HepG2 (cell line): ENCODE measurements around the gene ARSB. TPM values are rescaled to one million over a fixed set of nuclear protein-coding genes. Genes with fewer than 3 reads are reported as not detected.

Experiments used
- ATAC-seq: fragments of 200-7000 bp; cut with Tn5 transposase; 3 replicates; pipeline ENCODE4 v1.9.1; 2020; ENCODE audit warnings: mild to moderate bottlenecking, moderate library complexity
- BruUV-seq: library from RNA; stranded (reverse); fragments of 400-500 nt; replicated peaks from 2 replicates; lab custom pipeline; 2021; lab: Mats Ljungman, UMichigan
- CTCF ChIA-PET: fragments of 300-600 bp; formaldehyde crosslinking; extraction: SDS; loops from one replicate; lab custom pipeline; 2021; ENCODE audit warnings: low total read pairs, inconsistent platforms, low intra/inter-chr PET ratio; lab: Yijun Ruan, JAX
- POLR2A ChIA-PET: fragments of 350-600 bp; sonication (Branson Sonifier 250); formaldehyde crosslinking; loops from one replicate; lab custom pipeline; 2020; ENCODE audit warnings: antibody characterized with exemption, inconsistent platforms; lab: Yijun Ruan, JAX
- DNase-seq: peaks from one replicate; pipeline ENCODE4 v3.0.0-alpha.2; 2015; ENCODE audit warnings: low spot score
- FAIRE-seq: peaks from 3 replicates; lab custom pipeline; 2011; peaks lifted over from hg19 to GRCh38; lab: Jason Lieb, UNC
- H2AFZ ChIP-seq: one replicate; pipeline ENCODE4 v1.6.1; 2011; ENCODE audit warnings: low read length, inconsistent platforms
- H3K27ac ChIP-seq: fragments of 300-600 bp; 3 replicates; pipeline ENCODE4 v1.8.0; 2011; ENCODE audit warnings: mixed run types, mild to moderate bottlenecking, mixed read lengths, low read length, inconsistent platforms; ENCODE audit not compliant: insufficient read depth; ENCODE audit errors: extremely low read length
- H3K27me3 ChIP-seq, 2 experiments: fragments of 200-600 bp in 1 of 2; 2 replicates in 1 of 2; 3 replicates in 1 of 2; pipeline versions ENCODE4 v1.6.0 to v1.8.0; 2011; ENCODE audit warnings: low read length in 2 of 2, mild to moderate bottlenecking in 2 of 2, moderate library complexity in 2 of 2, inconsistent platforms in 1 of 2; ENCODE audit not compliant: insufficient read depth in 2 of 2, control insufficient read depth in 1 of 2
- H3K36me3 ChIP-seq, 2 experiments: fragments of 200-600 bp in 1 of 2; replicated peaks in 1 of 2; 2 replicates in 1 of 2; 3 replicates in 1 of 2; pipeline versions ENCODE4 v1.5.1 to v1.8.0; 2011; ENCODE audit warnings: low read length in 2 of 2, inconsistent platforms in 1 of 2; ENCODE audit not compliant: insufficient read depth in 2 of 2, control insufficient read depth in 1 of 2
- H3K4me1 ChIP-seq: 2 replicates; pipeline ENCODE4 v1.5.1; 2012; ENCODE audit warnings: low read length, inconsistent platforms; ENCODE audit not compliant: insufficient read depth
- H3K4me2 ChIP-seq: 2 replicates; pipeline ENCODE4 v1.6.0; 2011; ENCODE audit warnings: low read depth, low read length, inconsistent platforms
- H3K4me3 ChIP-seq, 3 experiments: fragments of 200-600 bp in 1 of 3; sonication (generic), shearing (Covaris generic) in 1 of 3; replicated peaks in 1 of 3; 2 replicates each; pipeline ENCODE4 v1.5.1; 2011 to 2016; ENCODE audit warnings: low read length in 3 of 3, inconsistent platforms in 2 of 3, low read depth in 2 of 3, mild to moderate bottlenecking in 2 of 3, control low read depth in 1 of 3, mixed read lengths in 1 of 3; ENCODE audit not compliant: insufficient read depth in 1 of 3
- H3K79me2 ChIP-seq: one replicate; pipeline ENCODE4 v1.6.1; 2011; ENCODE audit warnings: low read length, inconsistent platforms; ENCODE audit not compliant: insufficient read depth
- H3K9ac ChIP-seq: 2 replicates; pipeline ENCODE4 v1.6.0; 2011; ENCODE audit warnings: mild to moderate bottlenecking, low read depth, low read length, inconsistent platforms; ENCODE audit not compliant: insufficient read depth
- H3K9me3 ChIP-seq: 2 replicates; pipeline ENCODE4 v1.5.1; 2012; ENCODE audit warnings: mild to moderate bottlenecking, low read length
- H4K20me1 ChIP-seq: 2 replicates; pipeline ENCODE4 v1.6.0; 2011; ENCODE audit warnings: inconsistent platforms, mild to moderate bottlenecking, low read length, moderate library complexity; ENCODE audit not compliant: insufficient read depth
- CBFB ChIP-seq: sonication (generic); formaldehyde crosslinking; IDR thresholded peaks from 2 replicates; pipeline ENCODE4 v1.4.0; 2020; ENCODE audit warnings: missing genetic modification reagents
- DNMT1 ChIP-seq: sonication (generic); formaldehyde crosslinking; IDR thresholded peaks from 2 replicates; pipeline ENCODE4 v1.5.1; 2020; ENCODE audit warnings: mild to moderate bottlenecking, missing genetic modification reagents
- ELF3 ChIP-seq: IDR thresholded peaks from 2 replicates; pipeline ENCODE4 v1.6.1; 2016; ENCODE audit warnings: missing genetic modification reagents, missing compliant biosample characterization
- GFI1 ChIP-seq: sonication (generic); formaldehyde crosslinking; IDR thresholded peaks from 2 replicates; pipeline ENCODE4 v1.5.0; 2020; ENCODE audit warnings: missing genetic modification reagents, mild to moderate bottlenecking, borderline replicate concordance
- MIER3 ChIP-seq: IDR thresholded peaks from 2 replicates; pipeline ENCODE4 v1.6.1; 2016; ENCODE audit warnings: missing compliant biosample characterization, borderline replicate concordance
- MIXL1 ChIP-seq: IDR thresholded peaks from 2 replicates; pipeline ENCODE4 v1.6.1; 2016
- POLR2AphosphoS2 ChIP-seq: IDR thresholded peaks from 2 replicates; pipeline ENCODE4 v1.6.1; 2011; ENCODE audit warnings: low read depth, low read length, improper control_type of control experiment
- SIX4 ChIP-seq: sonication (generic); formaldehyde crosslinking; IDR thresholded peaks from 2 replicates; pipeline ENCODE4 v1.4.0; 2020; ENCODE audit warnings: missing genetic modification reagents
- SRSF1 ChIP-seq: fragments of 200-400 bp; formaldehyde crosslinking; optimal IDR thresholded peaks from 2 replicates; pipeline ENCODE3; 2017; ENCODE audit warnings: mild to moderate bottlenecking, low read depth, low read length, moderate library complexity
- ZBTB38 ChIP-seq: sonication (generic); formaldehyde crosslinking; IDR thresholded peaks from 2 replicates; pipeline ENCODE4 v1.5.1; 2020; ENCODE audit warnings: mild to moderate bottlenecking, missing genetic modification reagents
- ZNF430 ChIP-seq: sonication (generic); formaldehyde crosslinking; IDR thresholded peaks from 2 replicates; pipeline ENCODE4 v1.9.0; 2021; ENCODE audit warnings: mild to moderate bottlenecking, missing genetic modification reagents
- ZNF563 ChIP-seq: sonication (generic); formaldehyde crosslinking; IDR thresholded peaks from 2 replicates; pipeline ENCODE4 v1.8.0; 2022; ENCODE audit warnings: mild to moderate bottlenecking, moderate library complexity, missing genetic modification reagents
- ZNF577 ChIP-seq: sonication (generic); formaldehyde crosslinking; IDR thresholded peaks from 2 replicates; pipeline ENCODE4 v1.4.0; 2020; ENCODE audit warnings: mild to moderate bottlenecking, low read depth, missing genetic modification reagents, borderline replicate concordance
- WGBS: methylation state at CpG from one replicate; pipeline ENCODE4 v1.1.6; 2017; ENCODE audit warnings: low lambda C conversion rate; 5-methylcytosine and 5-hydroxymethylcytosine counted together
- in situ Hi-C: cut with HindIII; loops from 2 replicates; pipeline ENCODE4 v1.10.0; 2017; ENCODE audit warnings: low pct_unique_long_range_greater_than_20kb; ENCODE audit not compliant: extremely low pct_ligation_motif_present
- intact Hi-C: fragments of 100-400 bp; cut with micrococcal nuclease; formaldehyde crosslinking; loops from one replicate; pipeline ENCODE4 v1.10.0; 2022; ENCODE audit not compliant: unreplicated experiment
- polyA plus RNA-seq, 8 experiments: library from polyadenylated mRNA; depleted of rRNA in 3 of 8; stranded (reverse) in 7 of 8; unstranded in 1 of 8; fragments of >200 nt; fragmentation: Illumina TruSeq in 4 of 8; extraction: Trizol in 4 of 8; gene quantifications; 2 replicates each; pipeline versions ENCODE4 v1.2.1 to v1.2.3, GENCODE V29; 2011 to 2016; ENCODE audit warnings: low read depth in 4 of 8, missing spikeins in 1 of 8, mixed read lengths in 1 of 8; ENCODE audit not compliant: insufficient read depth in 1 of 8
- total RNA-seq, 5 experiments: library from RNA; depleted of rRNA; stranded (reverse); fragments of >200 nt; fragmentation: Illumina TruSeq; extraction: Trizol; gene quantifications; 2 replicates each; pipeline ENCODE4 v1.2.3, GENCODE V29; 2016; ENCODE audit warnings: low read depth in 1 of 5
- TF ChIP-seq, protein P1 (sequence below): sonication (generic); formaldehyde crosslinking; IDR thresholded peaks from 2 replicates; pipeline ENCODE4 v1.4.0; 2020; ENCODE audit warnings: mild to moderate bottlenecking, low read depth, missing genetic modification reagents

The ARSB gene
- total and polyA plus RNA-seq, 2 of the 13 experiments (the other 11 are each of a cell fraction or from before 2014, with no cell fraction given) = 52.6 to 66.4 TPM

DNA sequence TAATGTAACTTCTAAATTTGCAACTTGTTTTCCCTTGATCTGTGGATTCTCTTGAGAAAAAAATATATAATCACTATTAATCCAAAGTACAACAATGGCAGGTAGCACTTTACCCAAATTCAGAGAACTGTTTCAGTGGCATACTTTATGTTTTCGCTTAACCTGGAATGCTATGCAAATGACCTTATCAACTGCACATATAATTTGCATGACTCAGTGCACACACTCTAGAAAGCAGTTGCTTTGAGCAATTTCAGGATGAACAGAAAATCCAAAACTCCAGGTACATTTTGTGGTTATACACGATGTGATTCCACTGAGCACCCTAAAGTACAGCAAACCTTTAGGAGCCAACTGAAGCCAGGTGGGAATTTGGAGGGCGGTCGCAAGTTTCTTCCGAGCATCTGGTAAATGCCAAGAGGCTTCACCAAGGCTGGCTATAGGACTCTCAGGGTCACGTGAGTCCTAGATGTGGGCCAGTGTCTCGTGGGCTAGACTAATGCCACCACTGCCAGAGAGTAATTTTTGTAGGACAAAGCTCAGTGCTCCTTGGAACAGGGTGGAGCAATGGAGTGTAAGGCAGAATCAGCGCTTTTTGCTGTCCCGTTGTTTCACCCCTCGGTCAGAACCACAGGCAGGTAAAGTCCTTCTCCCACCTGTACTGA lies 47.1 kb upstream of the ARSB start:
- no peak for FAIRE-seq
- H3K27ac ChIP-seq = peak overlapping the region; percentile 95
- H3K27me3 ChIP-seq = no peaks in the 10 kb centered on the region
- no peak overlapping the region for H3K9ac ChIP-seq
- H3K79me2 ChIP-seq = no peaks in the 10 kb centered on the region
- no peak for DNase-seq
- H3K4me3 ChIP-seq = no peak overlapping the region
- no peak for ATAC-seq
- TF ChIP-seq, protein P1, sequence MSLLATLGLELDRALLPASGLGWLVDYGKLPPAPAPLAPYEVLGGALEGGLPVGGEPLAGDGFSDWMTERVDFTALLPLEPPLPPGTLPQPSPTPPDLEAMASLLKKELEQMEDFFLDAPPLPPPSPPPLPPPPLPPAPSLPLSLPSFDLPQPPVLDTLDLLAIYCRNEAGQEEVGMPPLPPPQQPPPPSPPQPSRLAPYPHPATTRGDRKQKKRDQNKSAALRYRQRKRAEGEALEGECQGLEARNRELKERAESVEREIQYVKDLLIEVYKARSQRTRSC = no peak
- TF ChIP-seq MIER3 (CRISPR knock-in tag) = no peak
- TF ChIP-seq ELF3 (CRISPR knock-in tag) = no peak
- TF ChIP-seq ZNF563 (CRISPR knock-in tag) = no peak
- TF ChIP-seq SIX4 (CRISPR knock-in tag) = no peak
- no peak for TF ChIP-seq ZBTB38 (CRISPR knock-in tag)
- no peak for TF ChIP-seq DNMT1 (CRISPR knock-in tag)
- no peak for TF ChIP-seq GFI1
- TF ChIP-seq ZNF577 (CRISPR knock-in tag) = no peak
- no peak for TF ChIP-seq POLR2AphosphoS2
- no peak for TF ChIP-seq CBFB (CRISPR knock-in tag)
- TF ChIP-seq MIXL1 (CRISPR knock-in tag) = no peak
- no peak for TF ChIP-seq SRSF1
- no peak for TF ChIP-seq ZNF430 (CRISPR knock-in tag)
- in situ Hi-C loops = no loop called here
- no peak overlapping the region for H3K4me2 ChIP-seq
- no peak overlapping the region for H2AFZ ChIP-seq
- ChIA-PET POLR2A (no interaction called here), CTCF (no interaction called here)
- intact Hi-C loops = no loop called here
- H3K36me3 ChIP-seq = no peaks in the 10 kb centered on the region
- BruUV-seq = no TSS peak
- H3K4me1 ChIP-seq = peaks cover 29% of the 10 kb centered on the region
- no peaks in the 10 kb centered on the region for H4K20me1 ChIP-seq
- H3K9me3 ChIP-seq = peaks cover 3% of the 10 kb centered on the region; the same call in 1 of the 2 replicates
- 89% methylated on average over 9 of the region's 10 CpGs for WGBS
